ENCODE measurements around the gene RYR1. TPM values are rescaled to one million over a fixed set of nuclear protein-coding genes. Genes with fewer than 3 reads are reported as not detected.
"Not testable (repeated sequence)": the region's sequence is repeated elsewhere in the genome, so short reads cannot be mapped to it uniquely, and the experiment has no call there.

RYR1 gene
- total RNA-seq, 1 donor from 2014 or later = 0.32 TPM

GRCh38 chr19:38516802-38517201, 83.3 kb downstream of the RYR1 start:
- H3K36me3 Mint-ChIP-seq (ENCODE audit: low read depth, unreplicated experiment) = no peaks in the 10 kb centered on the region
- no peaks in the 10 kb centered on the region for H4K20me1 ChIP-seq (ENCODE audit: insufficient read depth, low read length)
- no peak for FAIRE-seq
- H3K4me2 ChIP-seq (ENCODE audit: low read length) = no peak overlapping the region
- no peaks in the 10 kb centered on the region for H3K79me2 ChIP-seq (ENCODE audit: insufficient read depth, low read length)
- H3K4me1 ChIP-seq (ENCODE audit: insufficient read depth, low read length) = no peaks in the 10 kb centered on the region
- H3K27me3 ChIP-seq (ENCODE audit: insufficient read depth, low read length) = no peaks in the 10 kb centered on the region
- H3K4me3 ChIP-seq (ENCODE audit: insufficient read depth, low read depth, low read length) = no peak overlapping the region
- DNase-seq (ENCODE audit: low read depth) = no peak
- H3K4me3 Mint-ChIP-seq (ENCODE audit: unreplicated experiment) = no peak overlapping the region
- no peak for TF ChIP-seq CTCF (IDR thresholded peaks at IDR 0.05; ENCODE audit: insufficient read depth, low read depth, low read length)
- no peak for TF ChIP-seq EZH2 (IDR thresholded peaks at IDR 0.05; ENCODE audit: insufficient read depth, low read length)
- no peaks in the 10 kb centered on the region for H3K4me1 Mint-ChIP-seq (ENCODE audit: low read depth, unreplicated experiment)
- no peaks in the 10 kb centered on the region for H3K9me3 ChIP-seq (ENCODE audit: insufficient read depth, low read depth, low read length)
- no peak overlapping the region for H3K9ac ChIP-seq (ENCODE audit: low read length)
- no peak overlapping the region for H2AFZ ChIP-seq (ENCODE audit: low read depth, low read length)
- H3K27ac ChIP-seq (ENCODE audit: low read depth, low read length) = no peak overlapping the region
- no peaks in the 10 kb centered on the region for H3K9me3 Mint-ChIP-seq (ENCODE audit: unreplicated experiment)
- H3K36me3 ChIP-seq (ENCODE audit: insufficient read depth, low read length) = no peaks in the 10 kb centered on the region
- H3K27ac Mint-ChIP-seq (ENCODE audit: unreplicated experiment) = no peak overlapping the region
- H3K27me3 Mint-ChIP-seq (ENCODE audit: low read depth, unreplicated experiment) = peaks cover 8% of the 10 kb centered on the region

GRCh38 chr19:38517321-38517720, 83.8 kb downstream of the RYR1 start:
- Histone ChIP-seq H3K27me3 (ENCODE audit: insufficient read depth, low read length) (no peaks in the 10 kb centered on the region), H2AFZ (ENCODE audit: low read depth, low read length) (no peak overlapping the region), H3K27ac (ENCODE audit: low read depth, low read length) (no peak overlapping the region), H3K4me1 (ENCODE audit: insufficient read depth, low read length) (no peaks in the 10 kb centered on the region), H3K36me3 (ENCODE audit: insufficient read depth, low read length) (no peaks in the 10 kb centered on the region), H3K9me3 (ENCODE audit: insufficient read depth, low read depth, low read length) (no peaks in the 10 kb centered on the region), H3K9ac (ENCODE audit: low read length) (no peak overlapping the region), H3K4me2 (ENCODE audit: low read length) (no peak overlapping the region), H3K4me3 (ENCODE audit: insufficient read depth, low read depth, low read length) (no peak overlapping the region), H3K79me2 (ENCODE audit: insufficient read depth, low read length) (no peaks in the 10 kb centered on the region), H4K20me1 (ENCODE audit: insufficient read depth, low read length) (no peaks in the 10 kb centered on the region)
- Mint-ChIP-seq H3K36me3 (ENCODE audit: low read depth, unreplicated experiment) (no peaks in the 10 kb centered on the region), H3K27me3 (ENCODE audit: low read depth, unreplicated experiment) (peaks cover 8% of the 10 kb centered on the region), H3K4me1 (ENCODE audit: low read depth, unreplicated experiment) (no peaks in the 10 kb centered on the region), H3K27ac (ENCODE audit: unreplicated experiment) (no peak overlapping the region), H3K4me3 (ENCODE audit: unreplicated experiment) (no peak overlapping the region), H3K9me3 (ENCODE audit: unreplicated experiment) (no peaks in the 10 kb centered on the region)
- TF ChIP-seq EZH2 (IDR thresholded peaks at IDR 0.05; ENCODE audit: insufficient read depth, low read length) = no peak
- TF ChIP-seq CTCF (IDR thresholded peaks at IDR 0.05; ENCODE audit: insufficient read depth, low read depth, low read length) = no peak
- DNase-seq (ENCODE audit: low read depth) (no peak), FAIRE-seq (no peak)

GRCh38 chr19:38517980-38518379, 84.5 kb downstream of the RYR1 start:
- not testable (repeated sequence) for H3K4me3 Mint-ChIP-seq (ENCODE audit: unreplicated experiment); H4K20me1 ChIP-seq (ENCODE audit: insufficient read depth, low read length); H3K27me3 ChIP-seq (ENCODE audit: insufficient read depth, low read length); H3K4me3 ChIP-seq (ENCODE audit: insufficient read depth, low read depth, low read length); H3K4me1 Mint-ChIP-seq (ENCODE audit: low read depth, unreplicated experiment); H3K27me3 Mint-ChIP-seq (ENCODE audit: low read depth, unreplicated experiment); H3K4me2 ChIP-seq (ENCODE audit: low read length); FAIRE-seq; DNase-seq (ENCODE audit: low read depth); H2AFZ ChIP-seq (ENCODE audit: low read depth, low read length); H3K9me3 Mint-ChIP-seq (ENCODE audit: unreplicated experiment); H3K36me3 Mint-ChIP-seq (ENCODE audit: low read depth, unreplicated experiment); H3K27ac ChIP-seq (ENCODE audit: low read depth, low read length); H3K9ac ChIP-seq (ENCODE audit: low read length); H3K79me2 ChIP-seq (ENCODE audit: insufficient read depth, low read length); H3K9me3 ChIP-seq (ENCODE audit: insufficient read depth, low read depth, low read length); H3K4me1 ChIP-seq (ENCODE audit: insufficient read depth, low read length); H3K36me3 ChIP-seq (ENCODE audit: insufficient read depth, low read length); H3K27ac Mint-ChIP-seq (ENCODE audit: unreplicated experiment)

Data from astrocyte (in vitro differentiated cells and primary cell).